Measurements from ENCODE around the gene TMEM123.

Gene TMEM123

GRCh38 chr11:102367364-102367763 lies 85.2 kb downstream of the TMEM123 start:
- in situ Hi-C loops (cut with MboI; ENCODE audit: low sequenced_read_pairs): no loop called here

- in situ Hi-C loops (cut with MboI; ENCODE audit: low sequenced_read_pairs): no loop called here
Observed at GRCh38 chr11:102364991-102365390, 87.6 kb downstream of the TMEM123 start.

GRCh38 chr11:102361086-102362031 lies 91.2 kb downstream of the TMEM123 start:
- in situ Hi-C loops (cut with MboI; ENCODE audit: low sequenced_read_pairs): no loop called here

DNA sequence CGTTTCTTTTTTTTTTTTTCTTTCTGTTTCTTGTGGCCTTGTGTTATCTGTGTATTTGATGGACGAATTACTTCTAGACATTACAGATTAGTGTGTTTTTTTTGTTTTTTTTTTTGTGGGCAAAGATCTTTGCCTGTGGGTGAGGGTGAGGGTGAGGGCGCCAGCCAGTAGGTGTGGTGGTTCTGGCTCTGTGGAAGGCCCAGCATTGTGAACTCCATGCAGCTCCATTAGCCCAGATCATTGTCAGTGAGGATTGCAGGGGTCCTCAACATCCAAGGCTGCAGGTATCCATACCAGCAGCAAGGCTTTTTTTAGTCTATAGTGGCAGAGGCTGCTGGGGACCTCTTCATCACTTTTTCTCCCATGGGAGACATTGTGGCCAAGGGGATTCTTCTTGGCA lies 91.9 kb downstream of the TMEM123 start:
- in situ Hi-C loops (cut with MboI; ENCODE audit: low sequenced_read_pairs): no loop called here

DNA sequence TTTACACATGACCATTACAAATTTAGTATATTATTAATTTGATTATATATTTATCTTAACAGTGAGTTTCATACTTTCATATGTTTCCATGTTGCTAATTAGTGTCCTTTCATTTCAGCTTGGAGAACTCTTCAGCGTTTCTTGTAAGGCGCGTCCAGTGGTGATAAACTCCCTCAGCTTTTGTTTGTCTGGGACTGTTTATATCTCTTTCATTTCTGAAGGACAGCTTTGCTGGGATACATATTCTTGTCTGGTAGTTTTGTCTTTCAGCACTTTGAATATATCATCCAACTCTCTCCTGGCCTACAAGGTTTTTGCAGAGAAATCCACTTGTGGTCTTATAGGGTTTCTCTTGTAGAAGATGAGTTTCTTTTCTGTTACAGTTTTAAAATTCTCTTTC lies 93.2 kb downstream of the TMEM123 start:
- in situ Hi-C loops (cut with MboI; ENCODE audit: low sequenced_read_pairs): no loop called here

DNA sequence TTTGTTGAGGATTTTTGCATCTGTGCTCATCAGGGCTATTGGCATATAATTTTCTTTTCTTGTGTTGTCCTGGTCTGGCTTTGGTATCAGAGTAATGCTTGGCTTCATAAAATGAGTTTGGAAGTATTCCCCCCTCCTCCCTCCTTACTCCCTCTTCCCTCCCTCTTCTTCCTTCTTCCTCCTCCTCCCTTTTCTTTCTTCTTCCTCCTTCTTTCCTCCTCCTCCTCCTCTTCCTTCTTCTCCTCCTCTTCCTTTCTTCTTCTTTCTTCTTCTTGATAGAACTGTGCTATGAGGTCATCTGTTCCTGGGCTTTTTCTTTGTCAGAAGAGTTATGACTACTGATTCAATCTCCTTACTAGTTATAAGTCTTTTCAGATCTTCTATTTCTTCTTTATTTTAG lies 95.4 kb downstream of the TMEM123 start:
- in situ Hi-C loops (cut with MboI; ENCODE audit: low sequenced_read_pairs): no loop called here

GRCh38 chr11:102347462-102348370 lies 104.8 kb downstream of the TMEM123 start:
- in situ Hi-C loops (cut with MboI; ENCODE audit: low sequenced_read_pairs): no loop called here

GRCh38 chr11:102346748-102347461 lies 105.7 kb downstream of the TMEM123 start, which contains the start of gene BIRC2:
Gene BIRC2, plus strand, starts transcription at chr11:102347214. Its CDS starts 2,641 bp downstream, at chr11:102349855.
- in situ Hi-C loops (cut with MboI; ENCODE audit: low sequenced_read_pairs): no loop called here

GRCh38 chr11:102346456-102346747 lies 106.2 kb downstream of the TMEM123 start:
- in situ Hi-C loops (cut with MboI; ENCODE audit: low sequenced_read_pairs): no loop called here

All from hTERT RPE-1 (cell line).